ENCODE data around the gene OTUB1. TPM values are rescaled to one million over a fixed set of nuclear protein-coding genes. Genes with fewer than 3 reads are reported as not detected.

The OTUB1 gene
- total and polyA plus RNA-seq, 2 experiments from 2014 or later, result 119 to 269 TPM

DNA sequence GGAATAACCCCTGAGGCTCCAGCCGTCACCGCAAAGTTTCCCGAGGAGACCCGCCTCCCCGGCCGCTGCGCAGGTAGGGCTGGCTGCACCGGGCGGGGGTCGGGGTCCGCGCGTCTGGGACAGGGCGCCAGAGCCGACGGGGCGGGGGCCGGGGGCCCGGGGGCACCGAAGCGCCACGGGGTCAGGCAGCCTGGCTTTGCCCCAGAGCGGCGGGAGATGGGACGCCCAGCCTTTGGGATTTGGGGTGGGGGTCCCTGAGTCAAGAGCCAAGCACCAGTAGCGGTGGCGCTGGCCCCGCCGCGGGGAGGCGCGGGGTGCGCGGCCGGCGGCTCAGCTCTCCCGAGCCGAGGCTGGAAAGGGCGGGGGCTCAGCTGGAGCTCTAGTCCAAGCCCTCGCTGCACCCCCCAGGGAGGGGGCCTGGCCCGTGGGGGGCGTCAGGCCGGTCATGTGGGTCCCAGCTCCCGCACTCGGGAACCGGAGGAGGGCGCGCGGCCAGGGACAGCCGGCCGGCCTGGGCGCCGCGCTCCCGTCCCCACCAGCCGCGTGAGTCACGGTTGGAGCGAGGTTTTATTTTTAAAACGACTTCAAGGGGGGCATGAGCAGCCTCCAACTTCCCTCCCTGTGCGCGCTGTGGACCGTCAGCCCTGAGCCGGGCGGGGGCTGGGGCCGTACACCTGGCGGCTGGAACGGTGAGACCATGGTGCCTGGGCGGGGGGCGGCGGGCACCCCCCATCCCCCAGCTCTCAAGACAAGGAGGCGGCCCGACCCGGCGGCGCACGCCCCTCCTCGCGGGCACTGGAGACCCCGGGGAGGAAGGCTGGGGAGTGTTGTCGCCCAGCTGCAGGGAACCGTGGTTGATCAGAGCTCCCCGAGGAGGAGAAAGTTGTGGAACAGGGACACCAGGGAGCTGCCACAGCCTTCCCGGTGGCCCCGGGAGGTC is 50.1 kb downstream of the OTUB1 start:
- TF ChIP-seq, protein P1, sequence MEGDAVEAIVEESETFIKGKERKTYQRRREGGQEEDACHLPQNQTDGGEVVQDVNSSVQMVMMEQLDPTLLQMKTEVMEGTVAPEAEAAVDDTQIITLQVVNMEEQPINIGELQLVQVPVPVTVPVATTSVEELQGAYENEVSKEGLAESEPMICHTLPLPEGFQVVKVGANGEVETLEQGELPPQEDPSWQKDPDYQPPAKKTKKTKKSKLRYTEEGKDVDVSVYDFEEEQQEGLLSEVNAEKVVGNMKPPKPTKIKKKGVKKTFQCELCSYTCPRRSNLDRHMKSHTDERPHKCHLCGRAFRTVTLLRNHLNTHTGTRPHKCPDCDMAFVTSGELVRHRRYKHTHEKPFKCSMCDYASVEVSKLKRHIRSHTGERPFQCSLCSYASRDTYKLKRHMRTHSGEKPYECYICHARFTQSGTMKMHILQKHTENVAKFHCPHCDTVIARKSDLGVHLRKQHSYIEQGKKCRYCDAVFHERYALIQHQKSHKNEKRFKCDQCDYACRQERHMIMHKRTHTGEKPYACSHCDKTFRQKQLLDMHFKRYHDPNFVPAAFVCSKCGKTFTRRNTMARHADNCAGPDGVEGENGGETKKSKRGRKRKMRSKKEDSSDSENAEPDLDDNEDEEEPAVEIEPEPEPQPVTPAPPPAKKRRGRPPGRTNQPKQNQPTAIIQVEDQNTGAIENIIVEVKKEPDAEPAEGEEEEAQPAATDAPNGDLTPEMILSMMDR (IDR thresholded peaks at IDR 0.05; ENCODE audit: low read depth, low read length), result peak; percentile 19
- Histone ChIP-seq H3K27me3 (peaks cover 63% of the 10 kb centered on the region), H3K4me1 (ENCODE audit: low read depth) (peaks cover 10% of the 10 kb centered on the region), H3K4me3 (peak overlapping the region; percentile 41), H3K27ac (no peak overlapping the region), H3K36me3 (no peaks in the 10 kb centered on the region), H3K9me3 (ENCODE audit: low read depth) (no peaks in the 10 kb centered on the region)
- DNase-seq (ENCODE audit: low read depth in 1 of 2, low spot score in 1 of 2), result peak; percentile 40 to 54

DNA sequence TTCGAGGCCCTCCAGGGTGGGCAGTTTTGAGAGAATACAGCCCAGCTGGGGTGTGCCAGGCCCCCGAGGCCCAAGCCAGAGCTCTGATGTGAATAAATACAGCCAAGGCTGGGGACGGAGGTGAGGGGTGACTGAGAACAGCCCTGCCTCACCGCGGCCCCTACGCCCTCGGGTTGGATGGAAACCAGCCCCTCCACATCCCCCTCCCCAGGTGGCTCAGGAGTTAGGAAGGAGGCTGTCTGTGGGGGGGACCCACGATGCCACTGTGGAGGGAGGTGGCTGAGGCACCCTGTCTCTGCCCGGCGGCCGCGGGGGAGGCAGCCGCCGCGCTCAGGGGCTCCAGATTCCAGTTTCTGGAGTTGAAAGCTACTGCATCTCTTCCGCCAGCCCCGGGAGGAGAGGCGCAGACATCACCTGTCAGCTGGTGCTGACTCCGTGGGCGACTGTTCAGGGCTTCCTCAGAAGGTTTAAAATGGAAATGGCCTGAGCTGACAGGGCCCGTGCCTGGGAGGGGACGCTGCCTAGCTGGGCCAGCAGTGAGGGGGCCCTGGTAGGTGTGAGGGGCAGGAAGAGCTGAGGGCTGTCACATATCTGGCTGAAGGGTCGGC is 50.9 kb downstream of the OTUB1 start:
- peaks cover 63% of the 10 kb centered on the region for H3K27me3 ChIP-seq
- no peak overlapping the region for H3K27ac ChIP-seq
- no peaks in the 10 kb centered on the region for H3K9me3 ChIP-seq (ENCODE audit: low read depth)
- TF ChIP-seq, protein P1 (IDR thresholded peaks at IDR 0.05; ENCODE audit: low read depth, low read length), result no peak
- no peaks in the 10 kb centered on the region for H3K36me3 ChIP-seq
- peak in 1 of 2 donors; percentile 38 for DNase-seq (ENCODE audit: low read depth in 1 of 2, low spot score in 1 of 2)
- H3K4me1 ChIP-seq (ENCODE audit: low read depth), result peaks cover 10% of the 10 kb centered on the region
- no peak overlapping the region for H3K4me3 ChIP-seq

DNA sequence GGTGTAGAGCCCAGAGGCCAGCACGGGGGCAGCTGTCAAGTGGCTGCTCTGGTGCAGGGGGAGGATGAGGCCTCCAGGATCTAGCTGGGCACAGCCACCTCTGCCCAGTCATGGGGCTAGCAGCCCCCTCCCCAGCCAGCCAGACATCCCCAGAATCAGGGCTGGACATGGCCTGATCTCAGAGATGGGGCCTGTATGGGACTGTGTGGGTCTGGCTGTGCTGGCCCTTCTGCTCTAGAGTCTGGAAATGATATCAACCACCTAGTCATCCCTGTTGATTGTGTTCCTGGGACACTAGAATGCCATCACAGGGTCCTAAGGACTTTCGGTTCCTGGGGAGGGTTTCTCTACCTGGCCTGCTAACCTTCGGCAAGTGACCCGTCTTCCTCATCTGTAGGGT is 52.3 kb downstream of the OTUB1 start:
- TF ChIP-seq, protein P1 (IDR thresholded peaks at IDR 0.05; ENCODE audit: low read depth, low read length), result no peak
- H3K27ac ChIP-seq, result no peak overlapping the region
- H3K27me3 ChIP-seq, result peaks cover 56% of the 10 kb centered on the region
- no peak overlapping the region for H3K4me3 ChIP-seq
- no peaks in the 10 kb centered on the region for H3K36me3 ChIP-seq
- H3K4me1 ChIP-seq (ENCODE audit: low read depth), result peaks cover 10% of the 10 kb centered on the region
- no peaks in the 10 kb centered on the region for H3K9me3 ChIP-seq (ENCODE audit: low read depth)
- DNase-seq (ENCODE audit: low read depth in 1 of 2, low spot score in 1 of 2), result no peak

DNA sequence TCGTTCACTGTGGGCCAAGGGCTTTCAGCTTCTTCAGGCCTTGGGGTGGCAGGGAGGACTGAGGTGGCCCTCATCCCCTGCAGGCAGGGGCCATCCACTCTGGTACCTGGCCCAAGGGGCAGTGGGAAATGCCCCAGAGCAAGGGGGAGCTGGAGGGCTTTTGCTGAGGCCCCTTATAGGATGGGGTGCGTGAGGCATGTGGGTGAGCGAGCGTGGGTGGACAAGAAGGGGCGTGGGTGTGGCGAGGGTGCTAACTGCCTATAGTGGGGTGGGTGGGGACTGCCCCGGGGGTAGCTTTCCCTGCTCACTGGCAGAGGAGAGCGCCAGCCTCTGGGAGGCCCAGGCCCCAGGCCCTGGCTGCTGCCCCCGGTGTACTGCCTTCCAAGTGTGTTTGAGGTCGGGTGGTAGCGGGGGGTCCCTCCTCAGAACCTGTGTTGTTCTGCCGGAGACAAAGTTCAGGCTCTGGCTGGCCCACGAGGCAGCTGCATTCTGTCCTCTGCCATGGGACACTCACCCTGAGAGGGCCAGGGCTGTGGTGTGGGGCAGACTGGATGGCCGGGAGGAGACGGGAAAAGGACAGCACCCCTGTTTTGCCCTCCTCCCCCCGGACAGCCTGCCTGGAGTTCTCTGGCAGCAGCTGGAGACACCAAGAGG is 52.9 kb downstream of the OTUB1 start:
- Histone ChIP-seq H3K36me3 (no peaks in the 10 kb centered on the region), H3K27me3 (peaks cover 50% of the 10 kb centered on the region), H3K27ac (no peak overlapping the region), H3K9me3 (ENCODE audit: low read depth) (no peaks in the 10 kb centered on the region), H3K4me3 (no peak overlapping the region), H3K4me1 (ENCODE audit: low read depth) (peaks cover 10% of the 10 kb centered on the region)
- DNase-seq (ENCODE audit: low read depth in 1 of 2, low spot score in 1 of 2), result no peak
- TF ChIP-seq, protein P1 (IDR thresholded peaks at IDR 0.05; ENCODE audit: low read depth, low read length), result no peak

DNA sequence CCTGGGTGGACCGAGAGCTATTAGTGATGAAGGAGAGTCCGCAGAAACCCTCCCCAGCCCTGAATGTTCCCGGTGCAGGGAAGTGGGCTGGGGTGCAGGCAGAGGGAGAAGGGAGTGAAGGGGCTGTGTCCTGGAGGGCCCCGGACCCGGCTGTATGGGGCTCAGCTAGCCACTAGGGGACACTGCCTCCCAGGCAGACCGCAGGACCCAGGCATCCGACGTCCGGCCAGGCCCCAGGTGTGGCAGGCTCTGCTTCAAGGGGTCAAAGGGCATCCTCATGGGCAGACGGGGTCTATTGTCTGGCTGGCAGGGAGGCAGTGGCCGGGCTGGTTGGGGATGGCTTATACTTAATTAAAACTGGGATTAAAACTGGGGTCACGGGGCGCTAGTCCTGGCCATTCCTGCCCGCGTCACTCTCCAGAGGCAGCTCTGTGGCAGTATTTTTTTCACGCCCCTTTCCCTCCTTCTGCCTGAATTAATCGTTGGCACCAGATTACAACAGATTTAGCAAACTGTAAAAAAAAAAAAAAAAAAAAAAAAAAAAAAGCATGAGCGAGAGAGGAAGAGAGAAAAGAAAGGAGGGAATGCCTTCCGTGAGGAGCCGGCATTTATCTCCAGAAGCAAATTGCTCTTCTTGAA is 54.6 kb downstream of the OTUB1 start:
- TF ChIP-seq, protein P1 (IDR thresholded peaks at IDR 0.05; ENCODE audit: low read depth, low read length), result peak; percentile 39
- H3K4me1 ChIP-seq (ENCODE audit: low read depth), result peaks cover 10% of the 10 kb centered on the region
- H3K4me3 ChIP-seq, result no peak overlapping the region
- no peaks in the 10 kb centered on the region for H3K9me3 ChIP-seq (ENCODE audit: low read depth)
- no peak overlapping the region for H3K27ac ChIP-seq
- peak in 1 of 2 donors; percentile 38 for DNase-seq (ENCODE audit: low read depth in 1 of 2, low spot score in 1 of 2)
- no peaks in the 10 kb centered on the region for H3K36me3 ChIP-seq
- H3K27me3 ChIP-seq, result peaks cover 36% of the 10 kb centered on the region
